OCI-LY3 (cell line): ENCODE measurements around the gene TNFRSF14.

ENCODE experiments used
- H2AFZ ChIP-seq: fragments of 200-600, 300-600 bp; shearing (Covaris generic); 2 replicates; pipeline ENCODE4 v1.6.0; 2014; ENCODE audit warnings: antibody characterized with exemption, low read depth, low read length
- H3K27ac ChIP-seq: fragments of 200-600, 300-600 bp; sonication (generic); 2 replicates; pipeline ENCODE4 v1.5.1; 2014; ENCODE audit warnings: mild to moderate bottlenecking, low read length, moderate library complexity, mixed read lengths
- H3K27me3 ChIP-seq: fragments of 200-600, 300-600 bp; sonication (generic); 2 replicates; pipeline ENCODE4 v1.6.1; 2014; ENCODE audit warnings: low read depth, low read length, mixed read lengths
- H3K36me3 ChIP-seq: fragments of 200-600, 300-600 bp; sonication (generic); replicated peaks from 2 replicates; pipeline ENCODE3; 2014; ENCODE audit warnings: low read depth, low read length, mixed read lengths
- H3K4me1 ChIP-seq: fragments of 300-600, 200-600 bp; sonication (generic); 2 replicates; pipeline ENCODE4 v1.6.1; 2014; ENCODE audit warnings: low read length, mixed read lengths
- H3K4me2 ChIP-seq: fragments of 200-600, 300-600 bp; sonication (generic); 2 replicates; pipeline ENCODE4 v1.6.1; 2014; ENCODE audit warnings: low read length, mixed read lengths
- H3K4me3 ChIP-seq: fragments of 300-600, 200-600 bp; sonication (generic); 2 replicates; pipeline ENCODE4 v1.5.1; 2014; ENCODE audit warnings: antibody characterized with exemption, mild to moderate bottlenecking, low read length, moderate library complexity
- H3K79me2 ChIP-seq: fragments of 300-600, 200-600 bp; shearing (Covaris generic); 2 replicates; pipeline ENCODE4 v1.6.1; 2014; ENCODE audit warnings: mild to moderate bottlenecking, low read length, mixed read lengths
- H3K9ac ChIP-seq: fragments of 300-600, 200-600 bp; shearing (Covaris generic); 2 replicates; pipeline ENCODE4 v1.6.0; 2014; ENCODE audit warnings: mild to moderate bottlenecking, low read length, moderate library complexity
- H3K9me3 ChIP-seq: fragments of 200-600, 300-600 bp; shearing (Covaris generic); 2 replicates; pipeline ENCODE4 v1.6.1; 2014; ENCODE audit warnings: low read length, mixed read lengths; ENCODE audit not compliant: insufficient read depth
- H4K20me1 ChIP-seq: fragments of 200-600, 300-600 bp; sonication (generic); 2 replicates; pipeline ENCODE4 v1.6.1; 2016; ENCODE audit warnings: low read length, mixed read lengths; ENCODE audit not compliant: insufficient read depth
- CTCF ChIP-seq: fragments of 200-600, 300-600 bp; sonication (generic); IDR thresholded peaks from 2 replicates; pipeline ENCODE4 v1.5.1; 2014; ENCODE audit warnings: antibody characterized with exemption, low read length, low read depth
- EZH2phosphoT487 ChIP-seq: fragments of 200-600 bp; shearing (Covaris generic); IDR thresholded peaks from 2 replicates; pipeline ENCODE4 v1.6.1; 2018; ENCODE audit warnings: antibody characterized with exemption, mixed run types, low read depth

TNFRSF14 gene

DNA sequence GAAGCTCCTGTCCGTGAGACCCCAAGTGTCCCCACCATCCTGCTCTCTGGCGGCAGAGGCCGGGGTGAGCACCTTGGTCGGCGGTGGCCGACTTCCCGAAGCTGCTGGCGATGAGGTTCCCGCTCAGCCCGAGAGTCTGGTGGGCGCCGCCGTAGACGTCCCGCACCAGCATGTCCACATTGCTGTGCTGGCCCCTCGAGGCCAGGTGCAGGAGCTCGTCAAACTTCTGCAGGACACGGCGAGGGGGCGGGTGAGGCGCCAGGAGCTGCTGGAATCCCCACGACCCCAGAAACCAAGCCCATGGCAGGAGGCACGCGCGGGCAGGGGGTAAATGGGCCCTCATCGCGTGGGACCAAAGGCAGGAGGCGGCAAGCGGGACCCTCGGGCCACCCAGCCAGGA lies 36.4 kb upstream of the TNFRSF14 start:
- H3K36me3 ChIP-seq = peaks cover 15% of the 10 kb centered on the region
- no peak overlapping the region for H3K4me2 ChIP-seq
- no peaks in the 10 kb centered on the region for H3K9me3 ChIP-seq
- peaks cover 3% of the 10 kb centered on the region for H3K4me1 ChIP-seq
- no peak overlapping the region for H3K27ac ChIP-seq
- H3K79me2 ChIP-seq = peaks cover 38% of the 10 kb centered on the region
- no peak overlapping the region for H3K9ac ChIP-seq
- TF ChIP-seq CTCF = no peak
- TF ChIP-seq EZH2phosphoT487 = no peak
- H3K4me3 ChIP-seq = no peak overlapping the region
- H2AFZ ChIP-seq = no peak overlapping the region
- H3K27me3 ChIP-seq = no peaks in the 10 kb centered on the region
- H4K20me1 ChIP-seq = peaks cover 38% of the 10 kb centered on the region

GRCh38 chr1:2520206-2520605 lies 36.0 kb upstream of the TNFRSF14 start:
- H3K4me1 ChIP-seq = peaks cover 8% of the 10 kb centered on the region
- H3K4me3 ChIP-seq = no peak overlapping the region
- H2AFZ ChIP-seq = no peak overlapping the region
- H3K9me3 ChIP-seq = no peaks in the 10 kb centered on the region
- peaks cover 15% of the 10 kb centered on the region for H3K36me3 ChIP-seq
- no peak for TF ChIP-seq EZH2phosphoT487
- TF ChIP-seq CTCF = no peak
- H3K4me2 ChIP-seq = no peak overlapping the region
- no peak overlapping the region for H3K27ac ChIP-seq
- H3K79me2 ChIP-seq = peaks cover 43% of the 10 kb centered on the region
- H4K20me1 ChIP-seq = peaks cover 43% of the 10 kb centered on the region
- no peak overlapping the region for H3K9ac ChIP-seq
- no peaks in the 10 kb centered on the region for H3K27me3 ChIP-seq

DNA sequence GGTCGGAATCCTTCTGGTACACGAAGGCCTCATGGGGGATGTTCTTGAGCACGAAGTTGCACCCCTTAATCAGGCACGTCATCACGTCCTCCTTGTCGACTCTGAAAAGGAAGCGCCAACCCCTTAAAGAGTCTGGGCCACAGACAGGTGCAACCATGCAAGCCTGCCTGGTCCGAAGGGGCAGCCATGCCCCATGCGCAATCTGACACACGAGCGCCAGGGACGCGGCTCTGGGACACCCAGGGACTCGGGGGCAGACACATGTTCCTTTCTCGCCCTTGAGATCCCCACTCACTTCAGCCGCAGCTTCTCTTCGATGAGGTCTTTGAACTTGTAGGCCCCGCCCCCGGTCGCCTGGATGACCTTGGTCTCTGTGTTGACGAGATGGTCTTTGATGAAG lies 35.4 kb upstream of the TNFRSF14 start:
- Histone ChIP-seq H3K9me3 (no peaks in the 10 kb centered on the region), H3K4me2 (no peak overlapping the region), H3K4me1 (peaks cover 9% of the 10 kb centered on the region), H3K27ac (no peak overlapping the region), H3K27me3 (no peaks in the 10 kb centered on the region), H3K4me3 (no peak overlapping the region), H3K36me3 (peaks cover 15% of the 10 kb centered on the region), H2AFZ (no peak overlapping the region), H3K9ac (no peak overlapping the region), H4K20me1 (peaks cover 49% of the 10 kb centered on the region), H3K79me2 (peaks cover 49% of the 10 kb centered on the region)
- TF ChIP-seq CTCF = no peak
- no peak for TF ChIP-seq EZH2phosphoT487

- peaks cover 15% of the 10 kb centered on the region for H3K4me1 ChIP-seq
- no peak overlapping the region for H3K4me2 ChIP-seq
- H3K27ac ChIP-seq = no peak overlapping the region
- peaks cover 51% of the 10 kb centered on the region for H3K79me2 ChIP-seq
- peaks cover 50% of the 10 kb centered on the region for H4K20me1 ChIP-seq
- no peak overlapping the region for H3K4me3 ChIP-seq
- TF ChIP-seq EZH2phosphoT487 (no peak), CTCF (no peak)
- H3K9me3 ChIP-seq = no peaks in the 10 kb centered on the region
- H3K27me3 ChIP-seq = no peaks in the 10 kb centered on the region
- no peak overlapping the region for H3K9ac ChIP-seq
- H2AFZ ChIP-seq = no peak overlapping the region
- H3K36me3 ChIP-seq = peaks cover 11% of the 10 kb centered on the region
Measured at GRCh38 chr1:2522230-2522629, 33.9 kb upstream of the TNFRSF14 start.
